HepG2 (cell line): ENCODE data around the gene LCN1. TPM values are rescaled to one million over a fixed set of nuclear protein-coding genes. Genes with fewer than 3 reads are reported as not detected.

Experiments used
- ARID4A ChIP-seq: sonication (generic); formaldehyde crosslinking; IDR thresholded peaks from 2 replicates; pipeline ENCODE4 v1.5.0; 2020; ENCODE audit warnings: mild to moderate bottlenecking, missing genetic modification reagents, borderline replicate concordance
- GATAD1 ChIP-seq: IDR thresholded peaks from 2 replicates; pipeline ENCODE4 v1.6.1; 2016; ENCODE audit warnings: missing genetic modification reagents, missing compliant biosample characterization
- KDM5B ChIP-seq: sonication (generic); formaldehyde crosslinking; IDR thresholded peaks from 2 replicates; pipeline ENCODE4 v1.4.0; 2020; ENCODE audit warnings: missing genetic modification reagents, mild to moderate bottlenecking, borderline replicate concordance
- KLF9 ChIP-seq: IDR thresholded peaks from 2 replicates; pipeline ENCODE4 v1.6.1; 2016; ENCODE audit warnings: low read depth
- MAFF ChIP-seq: IDR thresholded peaks from 2 replicates; pipeline ENCODE4 v1.6.1; 2011; ENCODE audit warnings: low read depth, low read length, improper control_type of control experiment
- POLR2AphosphoS5 ChIP-seq: IDR thresholded peaks from 2 replicates; pipeline ENCODE4 v1.6.1; 2012; ENCODE audit warnings: low read depth, low read length
- POLR2G ChIP-seq: fragments of 200-400 bp; formaldehyde crosslinking; IDR thresholded peaks from 2 replicates; pipeline ENCODE4 v1.6.1; 2018; ENCODE audit warnings: mild to moderate bottlenecking, low read depth, low read length, moderate library complexity
- SP5 ChIP-seq: IDR thresholded peaks from 2 replicates; pipeline ENCODE4 v1.6.1; 2016; ENCODE audit warnings: low read depth, borderline replicate concordance
- TCF12 ChIP-seq, 2 experiments: fragments of 450-650 bp in 1 of 2; sonication (generic) in 1 of 2; formaldehyde crosslinking in 1 of 2; IDR thresholded peaks; 2 replicates each; pipeline versions ENCODE4 v1.6.1 to v1.8.0; 2017 to 2022; ENCODE audit warnings: antibody characterized with exemption in 1 of 2, mild to moderate bottlenecking in 1 of 2, missing genetic modification reagents in 1 of 2, moderate library complexity in 1 of 2
- THAP11 ChIP-seq: IDR thresholded peaks from 2 replicates; pipeline ENCODE4 v1.6.1; 2016; ENCODE audit warnings: missing biosample characterization, missing genetic modification reagents
- THRA ChIP-seq: sonication (generic); formaldehyde crosslinking; IDR thresholded peaks from 2 replicates; pipeline ENCODE4 v1.4.0; 2020; ENCODE audit warnings: missing genetic modification reagents, borderline replicate concordance
- UBTF ChIP-seq: sonication (generic); formaldehyde crosslinking; IDR thresholded peaks from 2 replicates; pipeline ENCODE4 v1.4.0; 2020; ENCODE audit warnings: mild to moderate bottlenecking, missing genetic modification reagents
- ZBTB42 ChIP-seq: sonication (generic); formaldehyde crosslinking; IDR thresholded peaks from 2 replicates; pipeline ENCODE4 v1.5.0; 2020; ENCODE audit warnings: mild to moderate bottlenecking, missing genetic modification reagents
- ZFX ChIP-seq: sonication (generic); formaldehyde crosslinking; IDR thresholded peaks from 2 replicates; pipeline ENCODE4 v1.4.0; 2020; ENCODE audit warnings: mild to moderate bottlenecking, low read depth, missing genetic modification reagents, moderate library complexity
- ZSCAN22 ChIP-seq: sonication (generic); formaldehyde crosslinking; IDR thresholded peaks from 2 replicates; pipeline ENCODE4 v1.4.0; 2020; ENCODE audit warnings: mild to moderate bottlenecking, missing genetic modification reagents
- polyA plus RNA-seq, 8 experiments: library from polyadenylated mRNA; depleted of rRNA in 3 of 8; stranded (reverse) in 7 of 8; unstranded in 1 of 8; fragments of >200 nt; fragmentation: Illumina TruSeq in 4 of 8; extraction: Trizol in 4 of 8; gene quantifications; 2 replicates each; pipeline versions ENCODE4 v1.2.1 to v1.2.3, GENCODE V29; 2011 to 2016; ENCODE audit warnings: low read depth in 4 of 8, missing spikeins in 1 of 8, mixed read lengths in 1 of 8; ENCODE audit not compliant: insufficient read depth in 1 of 8
- total RNA-seq, 5 experiments: library from RNA; depleted of rRNA; stranded (reverse); fragments of >200 nt; fragmentation: Illumina TruSeq; extraction: Trizol; gene quantifications; 2 replicates each; pipeline ENCODE4 v1.2.3, GENCODE V29; 2016; ENCODE audit warnings: low read depth in 1 of 5
- TF ChIP-seq, protein P1 (sequence below): IDR thresholded peaks from 2 replicates; pipeline ENCODE4 v1.6.1; 2016; ENCODE audit warnings: mild to moderate bottlenecking
- TF ChIP-seq, protein P2 (sequence below): sonication (generic); formaldehyde crosslinking; IDR thresholded peaks from 2 replicates; pipeline ENCODE4 v1.5.0; 2020; ENCODE audit warnings: mild to moderate bottlenecking, low read depth, missing genetic modification reagents, borderline replicate concordance

Gene LCN1
- total and polyA plus RNA-seq, 2 of the 13 experiments (the other 11 are each of a cell fraction or from before 2014, with no cell fraction given): not detected

- peak; percentile 90 for TF ChIP-seq KDM5B
- TF ChIP-seq THAP11 (CRISPR knock-in tag): 0 out of 2 replicates have a peak, but pooled peaks have one; percentile 12
- TF ChIP-seq POLR2G: peak; percentile 42; the same call in 1 of the 2 replicates
- TF ChIP-seq, protein P1, sequence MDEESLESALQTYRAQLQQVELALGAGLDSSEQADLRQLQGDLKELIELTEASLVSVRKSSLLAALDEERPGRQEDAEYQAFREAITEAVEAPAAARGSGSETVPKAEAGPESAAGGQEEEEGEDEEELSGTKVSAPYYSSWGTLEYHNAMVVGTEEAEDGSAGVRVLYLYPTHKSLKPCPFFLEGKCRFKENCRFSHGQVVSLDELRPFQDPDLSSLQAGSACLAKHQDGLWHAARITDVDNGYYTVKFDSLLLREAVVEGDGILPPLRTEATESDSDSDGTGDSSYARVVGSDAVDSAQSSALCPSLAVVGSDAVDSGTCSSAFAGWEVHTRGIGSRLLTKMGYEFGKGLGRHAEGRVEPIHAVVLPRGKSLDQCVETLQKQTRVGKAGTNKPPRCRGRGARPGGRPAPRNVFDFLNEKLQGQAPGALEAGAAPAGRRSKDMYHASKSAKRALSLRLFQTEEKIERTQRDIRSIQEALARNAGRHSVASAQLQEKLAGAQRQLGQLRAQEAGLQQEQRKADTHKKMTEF (CRISPR knock-in tag): peak; percentile 26; the same call in 1 of the 2 replicates
- no peak for TF ChIP-seq ZSCAN22
- TF ChIP-seq, protein P2, sequence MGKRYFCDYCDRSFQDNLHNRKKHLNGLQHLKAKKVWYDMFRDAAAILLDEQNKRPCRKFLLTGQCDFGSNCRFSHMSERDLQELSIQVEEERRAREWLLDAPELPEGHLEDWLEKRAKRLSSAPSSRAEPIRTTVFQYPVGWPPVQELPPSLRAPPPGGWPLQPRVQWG (CRISPR knock-in tag): 0 out of 2 replicates have a peak, but pooled peaks have one; percentile 41
- peak; percentile 87 for TF ChIP-seq UBTF (CRISPR knock-in tag)
- TF ChIP-seq SP5 (CRISPR knock-in tag): no peak
- TF ChIP-seq GATAD1 (CRISPR knock-in tag): 0 out of 2 replicates have a peak, but pooled peaks have one; percentile 12
- 0 out of 2 replicates have a peak, but pooled peaks have one; percentile 50 for TF ChIP-seq ZBTB42 (CRISPR knock-in tag)
- TF ChIP-seq MAFF: no peak
- TF ChIP-seq TCF12 (IDR thresholded peaks at IDR 0.05): no peak
- TF ChIP-seq TCF12 (CRISPR knock-in tag; IDR thresholded peaks at IDR 0.05): 0 out of 2 replicates have a peak, but pooled peaks have one; percentile 53
- TF ChIP-seq POLR2AphosphoS5: peak; percentile 39; the same call in 1 of the 2 replicates
- 0 out of 2 replicates have a peak, but pooled peaks have one; percentile 14 for TF ChIP-seq THRA (CRISPR knock-in tag)
- peak; percentile 73 for TF ChIP-seq ZFX (CRISPR knock-in tag)
- TF ChIP-seq ARID4A (CRISPR knock-in tag): peak; percentile 75; the same call in 1 of the 2 replicates
- TF ChIP-seq KLF9 (CRISPR knock-in tag): 0 out of 2 replicates have a peak, but pooled peaks have one; percentile 42
Measured at GRCh38 chr9:135480071-135480939, 40.9 kb upstream of the LCN1 start (continued).
